Panc1 (cell line): ENCODE data around the gene ZNF831.

Experiments
- POLR2AphosphoS5 ChIP-seq: IDR thresholded peaks from 2 replicates; pipeline ENCODE4 v1.6.1; 2012; ENCODE audit warnings: mild to moderate bottlenecking, low read depth, low read length, moderate library complexity
- TF ChIP-seq, protein P1 (sequence below): fragments of 450-650 bp; IDR thresholded peaks from 2 replicates; pipeline ENCODE4 v1.5.1; 2017; ENCODE audit warnings: mild to moderate bottlenecking

DNA sequence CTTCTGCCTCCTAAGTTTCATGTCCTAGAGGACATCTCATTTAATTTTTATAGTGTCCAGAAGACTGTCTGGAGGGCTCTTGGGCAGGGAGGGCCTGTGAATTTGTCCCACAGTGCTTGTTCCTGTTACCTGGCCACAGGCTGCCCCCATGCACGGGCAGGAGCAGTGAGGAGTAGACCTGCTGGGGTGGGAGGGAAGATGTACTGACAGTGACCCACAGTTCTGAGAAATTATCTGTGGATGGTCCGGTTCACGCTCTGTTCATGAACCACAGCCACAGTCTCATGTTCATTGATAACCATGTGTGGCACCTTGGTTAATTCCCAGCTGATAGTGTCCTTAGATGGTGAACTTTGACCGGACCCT lies 18.8 kb upstream of the ZNF831 start:
- TF ChIP-seq, protein P1, sequence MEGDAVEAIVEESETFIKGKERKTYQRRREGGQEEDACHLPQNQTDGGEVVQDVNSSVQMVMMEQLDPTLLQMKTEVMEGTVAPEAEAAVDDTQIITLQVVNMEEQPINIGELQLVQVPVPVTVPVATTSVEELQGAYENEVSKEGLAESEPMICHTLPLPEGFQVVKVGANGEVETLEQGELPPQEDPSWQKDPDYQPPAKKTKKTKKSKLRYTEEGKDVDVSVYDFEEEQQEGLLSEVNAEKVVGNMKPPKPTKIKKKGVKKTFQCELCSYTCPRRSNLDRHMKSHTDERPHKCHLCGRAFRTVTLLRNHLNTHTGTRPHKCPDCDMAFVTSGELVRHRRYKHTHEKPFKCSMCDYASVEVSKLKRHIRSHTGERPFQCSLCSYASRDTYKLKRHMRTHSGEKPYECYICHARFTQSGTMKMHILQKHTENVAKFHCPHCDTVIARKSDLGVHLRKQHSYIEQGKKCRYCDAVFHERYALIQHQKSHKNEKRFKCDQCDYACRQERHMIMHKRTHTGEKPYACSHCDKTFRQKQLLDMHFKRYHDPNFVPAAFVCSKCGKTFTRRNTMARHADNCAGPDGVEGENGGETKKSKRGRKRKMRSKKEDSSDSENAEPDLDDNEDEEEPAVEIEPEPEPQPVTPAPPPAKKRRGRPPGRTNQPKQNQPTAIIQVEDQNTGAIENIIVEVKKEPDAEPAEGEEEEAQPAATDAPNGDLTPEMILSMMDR, result no peak
- no peak for TF ChIP-seq POLR2AphosphoS5
